ENCODE results near the gene EHD1. TPM values are rescaled to one million over a fixed set of nuclear protein-coding genes. Genes with fewer than 3 reads are reported as not detected.

The EHD1 gene
- total RNA-seq, 1 donor from 2014 or later = 64.5 TPM

Small RNAs within 50 kb of the gene (microRNA-seq; reads per million reads assigned to microRNA genes)
- gene MIR6749 = not detected
- not detected for gene MIR6750

Other genes starting within 250 kb of the EHD1 start
- gene NRXN2, start 155.4 kb downstream of the EHD1 start, total RNA-seq = 13.7 TPM
- 39.7 TPM for gene RASGRP2, start 134.5 kb downstream of the EHD1 start, total RNA-seq
- 8.1 TPM for gene PYGM, start 118.6 kb downstream of the EHD1 start, total RNA-seq
- 366 TPM for gene SF1, start 100.1 kb downstream of the EHD1 start, total RNA-seq
- gene MAP4K2, start 75.4 kb downstream of the EHD1 start, total RNA-seq = 18.0 TPM
- 17.7 TPM for gene MEN1, start 68.1 kb downstream of the EHD1 start, total RNA-seq
- gene CDC42BPG, start 34.0 kb downstream of the EHD1 start, total RNA-seq = 0.58 TPM
- 28.0 TPM for gene ATG2A, start 38.6 kb upstream of the EHD1 start, total RNA-seq
- 21.1 TPM for gene PPP2R5B, start 46.1 kb upstream of the EHD1 start, total RNA-seq
- not detected for gene GPHA2, start 57.3 kb upstream of the EHD1 start, total RNA-seq
- not detected for gene MAJIN, start 93.5 kb upstream of the EHD1 start, total RNA-seq
- gene BATF2, start 118.3 kb upstream of the EHD1 start, total RNA-seq = 2.9 TPM
- 130 TPM for gene ARL2, start 135.5 kb upstream of the EHD1 start, total RNA-seq
- gene SNX15, start 148.8 kb upstream of the EHD1 start, total RNA-seq = 34.4 TPM
- 4.9 TPM for gene SAC3D1, start 162.6 kb upstream of the EHD1 start, total RNA-seq
- gene NAALADL1, start 179.9 kb upstream of the EHD1 start, total RNA-seq = 14.7 TPM
- gene CDCA5, start 205.4 kb upstream of the EHD1 start, total RNA-seq = 0.71 TPM
- 32.9 TPM for gene ZFPL1, start 205.6 kb upstream of the EHD1 start, total RNA-seq
- 115 TPM for gene VPS51, start 217.6 kb upstream of the EHD1 start, total RNA-seq
- gene TM7SF2, start 233.3 kb upstream of the EHD1 start, total RNA-seq = 18.2 TPM
- gene ZNHIT2, start 239.1 kb upstream of the EHD1 start, total RNA-seq = 6.8 TPM
- 722 TPM for gene FAU, start 243.5 kb upstream of the EHD1 start, total RNA-seq
- gene MRPL49, start 243.7 kb upstream of the EHD1 start, total RNA-seq = 32.1 TPM

Measured in sciatic nerve (tissue), 1 donor.